Osteoblast (primary cell): ENCODE measurements around the gene TIMM17B. TPM values are rescaled to one million over a fixed set of nuclear protein-coding genes. Genes with fewer than 3 reads are reported as not detected.

Source experiments
- DNase-seq: peaks from one replicate; pipeline ENCODE4 v3.0.0; 2011; ENCODE audit warnings: low spot score, mixed read lengths; ENCODE audit not compliant: insufficient read length; ENCODE audit errors: missing footprints
- H2AFZ ChIP-seq: 2 replicates; pipeline ENCODE4 v1.6.0; 2011; ENCODE audit warnings: mild to moderate bottlenecking, low read length
- H3K27ac ChIP-seq: 2 replicates; pipeline ENCODE4 v1.5.1; 2011; ENCODE audit warnings: mild to moderate bottlenecking, low read depth, low read length, moderate library complexity
- H3K27me3 ChIP-seq: 2 replicates; pipeline ENCODE4 v1.6.0; 2012; ENCODE audit warnings: mild to moderate bottlenecking, control low read depth, inconsistent platforms, low read length, moderate library complexity; ENCODE audit not compliant: insufficient read depth
- H3K36me3 ChIP-seq: 2 replicates; pipeline ENCODE4 v1.5.1; 2011; ENCODE audit warnings: mild to moderate bottlenecking, low read length, control low read depth, moderate library complexity; ENCODE audit not compliant: insufficient read depth
- H3K4me1 ChIP-seq: 2 replicates; pipeline ENCODE4 v1.5.1; 2011; ENCODE audit warnings: mild to moderate bottlenecking, low read length, control low read depth, moderate library complexity; ENCODE audit not compliant: insufficient read depth
- H3K4me2 ChIP-seq: 2 replicates; pipeline ENCODE4 v1.6.0; 2011; ENCODE audit warnings: mild to moderate bottlenecking, low read length; ENCODE audit not compliant: insufficient read depth
- H3K4me3 ChIP-seq: fragments of 200-600 bp; sonication (generic); 3 replicates; pipeline ENCODE4 v1.5.1; 2012; ENCODE audit warnings: mild to moderate bottlenecking, low read length, inconsistent platforms; ENCODE audit not compliant: insufficient read depth
- H3K79me2 ChIP-seq: 2 replicates; pipeline ENCODE4 v1.6.0; 2012; ENCODE audit warnings: mild to moderate bottlenecking, low read length, control low read depth, inconsistent platforms; ENCODE audit not compliant: insufficient read depth
- H3K9me3 ChIP-seq: 2 replicates; pipeline ENCODE4 v1.5.1; 2011; ENCODE audit warnings: low read depth, low read length, control low read depth
- H4K20me1 ChIP-seq: 2 replicates; pipeline ENCODE4 v1.6.0; 2012; ENCODE audit warnings: mild to moderate bottlenecking, low read length, control low read depth; ENCODE audit not compliant: insufficient read depth
- CTCF ChIP-seq: IDR thresholded peaks from 2 replicates; pipeline ENCODE4 v1.5.1; 2011; ENCODE audit warnings: mild to moderate bottlenecking, low read depth, low read length, moderate library complexity; ENCODE audit errors: extremely low read depth
- total RNA-seq: library from RNA; depleted of rRNA; stranded (reverse); fragments of >200 nt; gene quantifications from 2 replicates; pipeline ENCODE4 v1.2.3, GENCODE V29; 2012

Gene TIMM17B
- total RNA-seq, 1 donor, result 24.2 TPM

GRCh38 chrX:48852857-48853256 lies 44.7 kb downstream of the TIMM17B start:
- no peak for DNase-seq
- no peak for TF ChIP-seq CTCF

GRCh38 chrX:48848847-48849246 lies 48.7 kb downstream of the TIMM17B start:
- no peaks in the 10 kb centered on the region for H3K36me3 ChIP-seq
- no peaks in the 10 kb centered on the region for H3K27me3 ChIP-seq
- H3K27ac ChIP-seq, result no peak overlapping the region
- no peak for DNase-seq
- H3K4me3 ChIP-seq, result no peak overlapping the region
- H3K4me2 ChIP-seq, result no peak overlapping the region
- H3K9me3 ChIP-seq, result no peaks in the 10 kb centered on the region
- H4K20me1 ChIP-seq, result no peaks in the 10 kb centered on the region
- H3K79me2 ChIP-seq, result no peaks in the 10 kb centered on the region
- no peaks in the 10 kb centered on the region for H3K4me1 ChIP-seq
- TF ChIP-seq CTCF, result no peak
- no peak overlapping the region for H2AFZ ChIP-seq

More at GRCh38 chrX:48852857-48853256, 44.7 kb downstream of the TIMM17B start:
- Histone ChIP-seq H2AFZ (no peak overlapping the region), H3K4me3 (no peak overlapping the region), H3K36me3 (no peaks in the 10 kb centered on the region), H3K4me2 (no peak overlapping the region), H3K9me3 (no peaks in the 10 kb centered on the region), H3K79me2 (no peaks in the 10 kb centered on the region), H3K27me3 (no peaks in the 10 kb centered on the region), H3K4me1 (no peaks in the 10 kb centered on the region), H3K27ac (no peak overlapping the region), H4K20me1 (no peaks in the 10 kb centered on the region)

Other genes with a start within 250 kb of the TIMM17B start
- gene WAS, start 214.0 kb downstream of the TIMM17B start, total RNA-seq, result 0.36 TPM in 1 of 2 replicates, not detected in the other
- 2.5 and 2.7 TPM in 2 replicates for gene SUV39H1, start 201.0 kb downstream of the TIMM17B start, total RNA-seq
- not detected in 2 replicates for gene GLOD5, start 136.0 kb downstream of the TIMM17B start, total RNA-seq
- not detected in 2 replicates for gene GATA1, start 111.2 kb downstream of the TIMM17B start, total RNA-seq
- 30.1 and 30.4 TPM in 2 replicates for gene HDAC6, start 95.7 kb downstream of the TIMM17B start, total RNA-seq
- gene ERAS, start 71.3 kb downstream of the TIMM17B start, total RNA-seq, result not detected in 2 replicates
- not detected in 2 replicates for gene PCSK1N, start 62.2 kb downstream of the TIMM17B start, total RNA-seq
- gene PQBP1, start 162 bp upstream of the TIMM17B start, total RNA-seq, result 32.9 and 33.6 TPM in 2 replicates
- 15.3 and 15.6 TPM in 2 replicates for gene SLC35A2, start 13.9 kb upstream of the TIMM17B start, total RNA-seq
- 4.3 and 4.7 TPM in 2 replicates for gene PIM2, start 21.3 kb upstream of the TIMM17B start, total RNA-seq
- 31.2 and 33.7 TPM in 2 replicates for gene OTUD5, start 59.8 kb upstream of the TIMM17B start, total RNA-seq
- gene KCND1, start 74.1 kb upstream of the TIMM17B start, total RNA-seq, result 0.29 and 0.36 TPM in 2 replicates
- 14.4 and 15.6 TPM in 2 replicates for gene GRIPAP1, start 104.5 kb upstream of the TIMM17B start, total RNA-seq
- 36.2 and 46.7 TPM in 2 replicates for gene TFE3, start 145.6 kb upstream of the TIMM17B start, total RNA-seq
- gene CCDC120, start 161.2 kb upstream of the TIMM17B start, total RNA-seq, result 1.1 and 1.2 TPM in 2 replicates
- 12.3 and 15.6 TPM in 2 replicates for gene PRAF2, start 176.2 kb upstream of the TIMM17B start, total RNA-seq
- gene WDR45, start 182.1 kb upstream of the TIMM17B start, total RNA-seq, result 86.5 and 97.5 TPM in 2 replicates
- gene GPKOW, start 226.0 kb upstream of the TIMM17B start, total RNA-seq, result 12.4 and 14.1 TPM in 2 replicates